EH (cell line): ENCODE data around the gene UGT3A1.
"Not testable (repeated sequence)": the region's sequence is repeated elsewhere in the genome, so short reads cannot be mapped to it uniquely, and the experiment has no call there.

Source experiments
- DNase-seq: peaks from one replicate; pipeline ENCODE4 v3.0.0-alpha.2; 2015; ENCODE audit warnings: low read depth

Gene UGT3A1, protein sequence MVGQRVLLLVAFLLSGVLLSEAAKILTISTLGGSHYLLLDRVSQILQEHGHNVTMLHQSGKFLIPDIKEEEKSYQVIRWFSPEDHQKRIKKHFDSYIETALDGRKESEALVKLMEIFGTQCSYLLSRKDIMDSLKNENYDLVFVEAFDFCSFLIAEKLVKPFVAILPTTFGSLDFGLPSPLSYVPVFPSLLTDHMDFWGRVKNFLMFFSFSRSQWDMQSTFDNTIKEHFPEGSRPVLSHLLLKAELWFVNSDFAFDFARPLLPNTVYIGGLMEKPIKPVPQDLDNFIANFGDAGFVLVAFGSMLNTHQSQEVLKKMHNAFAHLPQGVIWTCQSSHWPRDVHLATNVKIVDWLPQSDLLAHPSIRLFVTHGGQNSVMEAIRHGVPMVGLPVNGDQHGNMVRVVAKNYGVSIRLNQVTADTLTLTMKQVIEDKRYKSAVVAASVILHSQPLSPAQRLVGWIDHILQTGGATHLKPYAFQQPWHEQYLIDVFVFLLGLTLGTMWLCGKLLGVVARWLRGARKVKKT

GRCh38 chr5:35990941-35991611 lies at the start of gene UGT3A1:
Gene UGT3A1 (minus strand): TSS chr5:35991390. CDS start chr5:35991240, 150 bp downstream.
- no peak for DNase-seq

DNA sequence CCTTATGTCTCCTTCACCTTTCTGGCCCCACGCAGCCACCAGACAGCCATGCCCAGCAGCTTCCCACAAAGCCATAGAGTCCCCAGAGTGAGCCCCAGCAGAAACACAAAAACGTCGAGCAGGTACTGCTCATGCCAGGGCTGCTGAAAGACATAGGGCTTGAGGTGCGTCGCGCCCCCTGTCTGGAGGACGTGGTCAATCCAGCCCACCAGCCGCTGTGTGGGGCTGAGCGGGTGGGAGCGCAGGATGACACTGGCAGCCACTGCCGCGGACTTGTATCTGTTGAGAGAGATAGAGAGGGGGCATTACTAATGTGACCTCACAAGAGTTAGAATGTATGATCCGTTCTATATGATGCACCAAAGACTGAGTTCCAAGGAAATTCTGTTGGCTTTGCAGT lies 44.5 kb upstream of the UGT3A1 start:
- DNase-seq: no peak

- not testable (repeated sequence) for DNase-seq
Measured at GRCh38 chr5:36034536-36035134, 43.4 kb upstream of the UGT3A1 start.

DNA sequence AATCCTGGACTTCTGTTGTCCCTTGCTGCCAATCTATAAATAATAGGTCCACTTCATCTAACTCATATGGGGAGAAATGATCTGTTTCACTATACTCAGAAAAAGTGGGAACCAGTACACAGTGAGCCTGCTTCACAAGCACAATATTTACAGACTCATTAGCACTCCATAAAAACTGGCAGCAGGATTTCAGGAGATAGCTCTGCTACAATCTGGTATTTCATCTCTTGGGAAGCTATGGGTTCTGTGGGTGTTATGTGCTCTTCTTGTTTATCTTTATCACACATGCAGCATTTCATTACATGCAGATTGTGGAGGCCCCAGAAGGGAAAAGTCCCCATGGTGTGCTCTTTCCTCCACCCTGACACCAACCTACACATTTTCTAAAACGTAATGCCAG lies 42.3 kb upstream of the UGT3A1 start:
- DNase-seq: no peak

DNA sequence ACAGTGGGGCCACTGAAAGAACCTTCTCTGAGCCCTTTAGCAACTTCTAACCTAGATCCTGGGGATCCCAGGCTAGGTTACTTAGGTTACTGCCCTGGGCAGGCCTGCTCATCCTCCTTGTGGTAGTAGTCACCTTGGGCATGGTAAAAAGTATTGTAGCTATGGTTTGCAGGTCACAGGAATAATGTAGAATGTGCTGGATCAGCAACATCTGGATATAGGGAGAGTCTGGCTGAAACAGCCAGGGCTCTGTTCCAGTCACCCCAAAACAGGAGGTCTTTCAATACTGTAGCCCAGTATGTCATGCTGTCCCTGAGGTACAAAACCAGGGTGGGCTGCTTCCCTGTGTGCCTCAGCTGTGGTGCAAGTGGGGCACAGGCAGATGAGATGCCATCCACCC lies 41.9 kb upstream of the UGT3A1 start:
- no peak for DNase-seq

- DNase-seq: no peak
Measured at GRCh38 chr5:36031223-36031622, 40.0 kb upstream of the UGT3A1 start.

GRCh38 chr5:36029914-36030313 lies 38.7 kb upstream of the UGT3A1 start:
- no peak for DNase-seq

GRCh38 chr5:36028816-36029465 lies 37.8 kb upstream of the UGT3A1 start:
- no peak for DNase-seq

GRCh38 chr5:36027711-36028110 lies 36.5 kb upstream of the UGT3A1 start:
- DNase-seq: no peak

DNA sequence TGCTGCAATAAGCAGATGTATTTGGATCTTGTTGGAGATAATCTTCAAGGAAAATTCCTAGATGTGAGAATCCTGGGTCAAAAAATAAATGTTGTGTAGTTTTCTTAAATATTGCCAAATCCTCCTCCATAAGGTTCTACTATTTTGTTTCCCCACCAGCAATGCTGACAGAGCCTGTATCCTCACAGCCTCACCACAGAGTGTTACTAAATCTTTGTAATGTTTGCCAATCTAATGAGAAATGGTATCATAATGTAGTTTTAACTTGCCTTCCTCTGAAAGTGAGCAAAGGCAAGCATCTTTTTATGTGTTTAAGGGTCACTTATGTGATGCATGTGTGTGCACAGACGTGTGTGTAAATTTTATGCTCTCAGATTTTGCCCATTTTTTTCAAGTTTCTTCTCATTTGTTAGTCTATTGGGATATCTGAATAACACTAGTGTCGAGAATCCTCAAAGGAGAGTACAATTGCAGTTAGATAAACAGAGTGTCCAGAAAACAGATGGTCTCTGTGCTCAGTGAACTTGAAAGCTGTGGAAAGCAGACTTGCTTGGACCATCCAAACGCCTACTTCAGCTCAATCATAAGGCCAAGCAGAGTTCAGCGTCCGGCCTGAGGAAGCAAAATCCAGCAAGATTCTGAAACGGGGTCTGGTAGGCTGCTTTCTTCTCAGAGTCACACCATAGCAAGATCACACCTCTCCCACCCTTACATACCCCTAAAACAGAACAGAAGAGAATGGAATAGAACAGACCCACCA lies 35.7 kb upstream of the UGT3A1 start:
- no peak for DNase-seq

- not testable (repeated sequence) for DNase-seq
Measured at GRCh38 chr5:36022246-36022645, 31.1 kb upstream of the UGT3A1 start.

- DNase-seq: not testable (repeated sequence)
Measured at GRCh38 chr5:36019584-36019983, 28.4 kb upstream of the UGT3A1 start.

DNA sequence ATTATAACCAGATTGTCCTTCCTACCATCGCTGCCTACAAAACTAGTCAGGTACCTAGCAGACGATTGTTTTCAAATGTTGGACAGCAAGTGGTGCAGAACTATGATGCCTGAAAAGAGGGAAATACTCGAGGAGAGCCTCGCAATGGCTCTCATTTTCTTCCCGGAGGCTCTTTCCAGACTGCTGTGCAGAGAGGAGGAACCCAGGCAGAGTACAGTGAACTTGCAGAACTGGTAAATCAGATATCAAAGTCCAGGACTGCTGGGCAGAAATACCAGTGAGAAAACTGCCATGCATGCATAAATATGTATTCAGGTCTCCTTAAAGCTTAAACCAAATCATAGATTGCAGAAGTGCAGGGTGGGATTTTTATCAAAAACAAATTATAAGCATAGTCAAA lies 26.4 kb upstream of the UGT3A1 start:
- DNase-seq: no peak

DNA sequence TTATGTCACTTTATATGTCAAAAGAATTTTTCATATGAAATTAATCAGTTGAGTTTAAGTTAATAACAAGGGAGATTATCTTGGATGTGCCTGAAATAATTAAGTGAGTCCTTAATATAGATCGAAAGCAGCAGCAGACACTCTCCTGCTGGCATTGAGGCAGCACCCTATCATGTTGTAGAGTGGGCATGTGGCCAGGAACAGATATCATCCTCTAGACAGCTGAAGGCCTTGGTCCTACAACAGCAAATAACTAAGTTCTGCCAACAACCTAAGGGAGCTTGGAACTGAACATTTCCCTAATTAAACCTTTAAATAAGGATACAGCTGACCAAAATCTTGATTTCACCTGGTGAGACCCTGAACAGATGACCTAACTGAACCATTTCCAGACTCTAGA lies 25.8 kb upstream of the UGT3A1 start:
- no peak for DNase-seq

GRCh38 chr5:36013182-36013581 lies 22.0 kb upstream of the UGT3A1 start:
- no peak for DNase-seq

DNA sequence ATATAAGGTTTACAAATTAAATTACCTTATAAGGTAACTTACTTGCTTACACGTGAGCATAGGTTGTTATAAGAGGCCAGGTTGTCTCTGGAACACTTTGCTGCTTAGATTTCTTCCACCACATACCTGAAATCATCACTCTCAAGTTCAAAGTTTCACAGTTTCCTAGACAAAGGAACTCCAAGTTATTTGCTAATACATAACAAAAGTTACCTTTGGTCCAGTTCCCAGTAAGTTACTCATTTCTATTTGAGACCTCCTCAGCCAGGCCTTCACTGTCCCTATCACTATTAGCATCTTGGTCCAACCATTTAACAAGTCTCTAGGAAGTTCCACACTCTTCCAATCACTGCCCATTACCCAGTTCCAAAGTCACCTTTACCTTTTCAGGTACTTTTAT lies 18.5 kb upstream of the UGT3A1 start:
- DNase-seq: no peak

DNA sequence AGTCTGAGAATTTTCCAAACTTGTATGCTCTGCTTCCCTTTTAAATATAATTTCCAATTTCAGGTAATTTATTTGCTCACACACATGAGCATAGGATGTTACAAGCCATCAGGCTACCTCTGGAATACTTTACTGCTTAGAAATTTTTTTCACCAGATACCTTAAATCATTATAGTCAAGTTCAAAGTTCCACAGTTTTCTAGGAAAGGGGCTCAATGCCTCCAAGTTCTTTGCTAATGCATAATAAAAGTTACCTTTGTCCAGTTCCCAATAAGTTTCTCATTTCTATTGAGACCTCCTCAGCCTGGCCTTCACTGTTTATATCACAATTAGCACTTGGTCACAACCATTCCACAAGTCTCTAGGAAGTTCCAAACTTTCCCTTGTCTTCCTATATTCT lies 16.2 kb upstream of the UGT3A1 start:
- no peak for DNase-seq

DNA sequence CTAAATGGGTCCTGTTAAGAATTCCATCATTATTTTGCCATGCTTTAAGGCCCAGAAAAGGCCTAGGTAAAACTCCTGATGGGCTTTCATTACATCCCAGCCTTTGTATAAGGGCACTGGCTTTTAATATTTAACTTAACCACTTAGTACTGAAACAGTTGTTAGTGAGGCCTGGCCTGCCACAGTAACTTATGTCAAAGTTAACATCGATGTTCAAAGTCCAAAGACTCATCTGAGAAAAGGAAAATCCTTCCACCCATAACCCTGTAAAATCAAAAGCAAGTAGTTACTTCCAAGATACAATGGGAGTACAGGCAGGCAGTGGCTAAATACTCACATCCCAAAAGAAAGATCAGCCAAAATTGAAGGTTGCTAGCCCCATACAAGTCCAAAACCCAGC lies 15.0 kb upstream of the UGT3A1 start:
- DNase-seq: no peak

GRCh38 chr5:36001032-36001431 lies 9.8 kb upstream of the UGT3A1 start:
- DNase-seq: no peak

DNA sequence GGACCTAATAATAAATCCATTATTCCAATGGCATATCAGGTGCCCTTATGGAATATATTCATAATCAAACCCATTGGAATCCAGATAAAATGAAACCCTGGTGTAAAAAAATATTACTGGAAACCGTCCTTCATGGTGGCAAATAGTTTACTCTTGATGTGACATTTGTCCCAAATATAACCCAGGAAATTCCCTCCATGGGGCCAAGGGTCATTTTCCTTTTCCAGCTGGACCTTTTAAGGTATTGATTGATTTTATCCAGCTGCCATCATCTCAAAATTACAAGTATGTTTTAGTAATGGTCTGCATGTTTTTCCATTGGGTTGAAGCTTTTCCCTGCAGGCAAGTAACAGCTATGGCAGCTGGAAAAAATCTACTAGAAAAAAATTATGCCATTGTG lies 8.4 kb upstream of the UGT3A1 start:
- no peak for DNase-seq

- no peak for DNase-seq
Measured at GRCh38 chr5:35996076-35996475, 4.9 kb upstream of the UGT3A1 start.

- no peak for DNase-seq
Measured at GRCh38 chr5:35990520-35990919, 670 bp downstream of the UGT3A1 start.
